ENCODE measurements around the gene DNM2.
"Not testable (repeated sequence)": the region's sequence is repeated elsewhere in the genome, so short reads cannot be mapped to it uniquely, and the experiment has no call there.

The DNM2 gene

GRCh38 chr19:10717356-10718204 is at the start of gene DNM2:
DNM2 (plus strand) TSS chr19:10718079; CDS start chr19:10718243, 164 bp downstream.
- Mint-ChIP-seq H3K4me1 (peaks cover 43% of the 10 kb centered on the region), H3K4me3 (peak within 1 kb of the TSS; percentile 98), H3K36me3 (peaks cover 19% of the 10 kb centered on the region), H3K27ac (peak within 1 kb of the TSS; percentile 93), H3K27me3 (no peaks in the 10 kb centered on the region), H3K9me3 (no peaks in the 10 kb centered on the region)
- CTCF ChIA-PET: interaction anchor here (0.6 to 8.9 kb wide), 26 partner anchors 9 to 224 kb away, joined by 3 to 142 read pairs (median 4); partner anchors contain the start of genes CARM1, QTRT1 and TMED1
- DNase-seq: peak; percentile 98

GRCh38 chr19:10669246-10669645 is 48.6 kb upstream of the DNM2 start:
- H3K27me3 Mint-ChIP-seq: no peaks in the 10 kb centered on the region
- peaks cover 22% of the 10 kb centered on the region for H3K36me3 Mint-ChIP-seq
- CTCF ChIA-PET: no interaction called here
- no peak overlapping the region for H3K4me3 Mint-ChIP-seq
- H3K4me1 Mint-ChIP-seq: peaks cover 12% of the 10 kb centered on the region
- H3K9me3 Mint-ChIP-seq: no peaks in the 10 kb centered on the region
- DNase-seq: no peak
- no peak overlapping the region for H3K27ac Mint-ChIP-seq

- peaks cover 22% of the 10 kb centered on the region for H3K36me3 Mint-ChIP-seq
- CTCF ChIA-PET: interaction anchor here (4.2 kb wide), 1 partner anchor 29 kb away, joined by 14 read pairs; no protein-coding TSS in a partner anchor
- H3K9me3 Mint-ChIP-seq: no peaks in the 10 kb centered on the region
- no peaks in the 10 kb centered on the region for H3K27me3 Mint-ChIP-seq
- H3K4me1 Mint-ChIP-seq: peaks cover 12% of the 10 kb centered on the region
- H3K27ac Mint-ChIP-seq: no peak overlapping the region
- no peak for DNase-seq
- no peak overlapping the region for H3K4me3 Mint-ChIP-seq
These were observed 47.7 kb upstream of the DNM2 start for GRCh38 chr19:10670182-10670581.

GRCh38 chr19:10670876-10671804 is 46.7 kb upstream of the DNM2 start:
- Mint-ChIP-seq H3K27me3 (no peaks in the 10 kb centered on the region), H3K4me1 (peaks cover 12% of the 10 kb centered on the region), H3K9me3 (no peaks in the 10 kb centered on the region), H3K27ac (no peak overlapping the region), H3K4me3 (no peak overlapping the region), H3K36me3 (peaks cover 28% of the 10 kb centered on the region)
- no peak for DNase-seq
- CTCF ChIA-PET: interaction anchor here (2.7 to 4.2 kb wide), 2 partner anchors 28 to 90 kb away, joined by 13 to 14 read pairs; no protein-coding TSS in a partner anchor

- not testable (repeated sequence) for H3K27ac Mint-ChIP-seq, H3K9me3 Mint-ChIP-seq, DNase-seq, H3K4me3 Mint-ChIP-seq, H3K27me3 Mint-ChIP-seq, H3K4me1 Mint-ChIP-seq
- CTCF ChIA-PET: interaction anchor here (2.7 to 4.2 kb wide), 2 partner anchors 28 to 91 kb away, joined by 13 to 14 read pairs; no protein-coding TSS in a partner anchor
- H3K36me3 Mint-ChIP-seq: peaks cover 33% of the 10 kb centered on the region
These were observed 46.0 kb upstream of the DNM2 start for GRCh38 chr19:10671922-10672321.

- not testable (repeated sequence) for DNase-seq, H3K9me3 Mint-ChIP-seq, H3K4me3 Mint-ChIP-seq, H3K4me1 Mint-ChIP-seq, H3K27ac Mint-ChIP-seq, H3K27me3 Mint-ChIP-seq
- CTCF ChIA-PET: interaction anchor here (1.5 kb wide), 1 partner anchor 94 kb away, joined by 4 read pairs; no protein-coding TSS in a partner anchor
- H3K36me3 Mint-ChIP-seq: peaks cover 49% of the 10 kb centered on the region
These were observed 42.7 kb upstream of the DNM2 start for GRCh38 chr19:10675214-10675613.

- Mint-ChIP-seq H3K36me3 (peaks cover 50% of the 10 kb centered on the region), H3K27me3 (no peaks in the 10 kb centered on the region), H3K4me3 (no peak overlapping the region), H3K9me3 (no peaks in the 10 kb centered on the region), H3K27ac (no peak overlapping the region), H3K4me1 (no peaks in the 10 kb centered on the region)
- no peak for DNase-seq
- CTCF ChIA-PET: interaction anchor here (1.5 kb wide), 1 partner anchor 22 kb away, joined by 6 read pairs; no protein-coding TSS in a partner anchor
These were observed 40.1 kb upstream of the DNM2 start for GRCh38 chr19:10677751-10678150.

- Mint-ChIP-seq H3K9me3 (no peaks in the 10 kb centered on the region), H3K4me1 (no peaks in the 10 kb centered on the region), H3K4me3 (no peak overlapping the region), H3K36me3 (peaks cover 48% of the 10 kb centered on the region), H3K27me3 (no peaks in the 10 kb centered on the region), H3K27ac (no peak overlapping the region)
- DNase-seq: no peak
- CTCF ChIA-PET: interaction anchor here (1.5 kb wide), 1 partner anchor 21 kb away, joined by 6 read pairs; no protein-coding TSS in a partner anchor
These were observed 39.1 kb upstream of the DNM2 start for GRCh38 chr19:10678813-10679212.

- Mint-ChIP-seq H3K27ac (no peak overlapping the region), H3K36me3 (peaks cover 56% of the 10 kb centered on the region), H3K9me3 (no peaks in the 10 kb centered on the region), H3K4me1 (no peaks in the 10 kb centered on the region), H3K27me3 (no peaks in the 10 kb centered on the region), H3K4me3 (no peak overlapping the region)
- DNase-seq: no peak
- CTCF ChIA-PET: interaction anchor here (1.5 kb wide), 1 partner anchor 18 kb away, joined by 3 read pairs; no protein-coding TSS in a partner anchor
These were observed 38.1 kb upstream of the DNM2 start for GRCh38 chr19:10679743-10680142.

GRCh38 chr19:10680545-10681135 is 37.2 kb upstream of the DNM2 start:
- no peak overlapping the region for H3K4me3 Mint-ChIP-seq
- CTCF ChIA-PET: interaction anchor here (0.9 to 1.5 kb wide), 2 partner anchors 17 to 100 kb away, joined by 3 read pairs; no protein-coding TSS in a partner anchor
- H3K36me3 Mint-ChIP-seq: peaks cover 52% of the 10 kb centered on the region
- no peak for DNase-seq
- H3K9me3 Mint-ChIP-seq: no peaks in the 10 kb centered on the region
- H3K27ac Mint-ChIP-seq: no peak overlapping the region
- no peaks in the 10 kb centered on the region for H3K27me3 Mint-ChIP-seq
- no peaks in the 10 kb centered on the region for H3K4me1 Mint-ChIP-seq

GRCh38 chr19:10681658-10682057 is 36.2 kb upstream of the DNM2 start:
- peaks cover 49% of the 10 kb centered on the region for H3K36me3 Mint-ChIP-seq
- no peaks in the 10 kb centered on the region for H3K27me3 Mint-ChIP-seq

GRCh38 chr19:10682397-10683063 is 35.3 kb upstream of the DNM2 start:
- CTCF ChIA-PET: interaction anchor here (1.2 kb wide), 1 partner anchor 10 kb away, joined by 4 read pairs; no protein-coding TSS in a partner anchor
- Mint-ChIP-seq H3K9me3 (no peaks in the 10 kb centered on the region), H3K36me3 (peaks cover 50% of the 10 kb centered on the region), H3K27ac (no peak overlapping the region), H3K4me3 (no peak overlapping the region), H3K4me1 (no peaks in the 10 kb centered on the region), H3K27me3 (no peaks in the 10 kb centered on the region)
- DNase-seq: no peak

More at GRCh38 chr19:10681658-10682057, 36.2 kb upstream of the DNM2 start:
- H3K4me3 Mint-ChIP-seq: peak overlapping the region; percentile 27
- CTCF ChIA-PET: interaction anchor here (0.9 to 1.2 kb wide), 2 partner anchors 11 to 101 kb away, joined by 3 to 4 read pairs; no protein-coding TSS in a partner anchor
- H3K4me1 Mint-ChIP-seq: no peaks in the 10 kb centered on the region
- H3K9me3 Mint-ChIP-seq: no peaks in the 10 kb centered on the region
- DNase-seq: no peak
- no peak overlapping the region for H3K27ac Mint-ChIP-seq

- H3K36me3 Mint-ChIP-seq: peaks cover 50% of the 10 kb centered on the region
- H3K4me3 Mint-ChIP-seq: no peak overlapping the region
- peaks cover 1% of the 10 kb centered on the region for H3K27me3 Mint-ChIP-seq
- H3K27ac Mint-ChIP-seq: no peak overlapping the region
- H3K9me3 Mint-ChIP-seq: no peaks in the 10 kb centered on the region
- DNase-seq: no peak
- CTCF ChIA-PET: no interaction called here
- no peaks in the 10 kb centered on the region for H3K4me1 Mint-ChIP-seq
These were observed 34.8 kb upstream of the DNM2 start for GRCh38 chr19:10683064-10683426.
